Activated B cell treated with CpG ODN at 0.5 μM for 24 hours (primary cell): ENCODE measurements around the gene STRN4. TPM values are rescaled to one million over a fixed set of nuclear protein-coding genes. Genes with fewer than 3 reads are reported as not detected.

Experiments used
- ATAC-seq: fragments of 200-7000 bp; cut with Tn5 transposase; one replicate; pipeline ENCODE4 v1.10.0; 2021; ENCODE audit warnings: low read depth, mild to moderate bottlenecking, moderate library complexity
- CTCF ChIA-PET: fragments of 350-600 bp; sonication (Branson Sonifier 250); formaldehyde crosslinking; loops from one replicate; lab custom pipeline; 2021; ENCODE audit warnings: antibody characterized with exemption; lab: Charles Lee
- POLR2A ChIA-PET: fragments of 350-600 bp; sonication (Branson Sonifier 250); formaldehyde crosslinking; loops from one replicate; lab custom pipeline; 2021; ENCODE audit warnings: antibody characterized with exemption; lab: Charles Lee
- DNase-seq: peaks from one replicate; pipeline ENCODE4 v3.0.0; 2022
- H3K27ac Mint-ChIP-seq: one replicate; pipeline ENCODE4 v1.8.0; 2020; ENCODE audit warnings: mixed read lengths
- H3K27me3 Mint-ChIP-seq: one replicate; pipeline ENCODE4 v1.8.0; 2021; ENCODE audit warnings: mixed read lengths
- H3K36me3 Mint-ChIP-seq: one replicate; pipeline ENCODE4 v1.8.0; 2021; ENCODE audit warnings: low read depth, mixed read lengths
- H3K4me1 Mint-ChIP-seq: one replicate; pipeline ENCODE4 v1.8.0; 2021; ENCODE audit warnings: mixed read lengths
- H3K4me3 Mint-ChIP-seq: one replicate; pipeline ENCODE4 v1.8.0; 2020; ENCODE audit warnings: mild to moderate bottlenecking, mixed read lengths
- H3K9me3 Mint-ChIP-seq: one replicate; pipeline ENCODE4 v1.8.0; 2020; ENCODE audit warnings: mixed read lengths
- CTCF ChIP-seq: fragments of 200-600 bp; IDR thresholded peaks from one replicate; pipeline ENCODE4 v1.8.0; 2022; ENCODE audit warnings: antibody characterized with exemption, mild to moderate bottlenecking
- intact Hi-C: fragments of 100-400 bp; cut with micrococcal nuclease; formaldehyde crosslinking; loops from one replicate; pipeline ENCODE4 v1.15.1; 2024
- total RNA-seq: library from RNA; stranded (reverse); gene quantifications from 2 replicates; pipeline ENCODE4 v1.2.3, GENCODE V29; 2022

STRN4 gene
- total RNA-seq, 1 donor from 2014 or later = 90.4 TPM

- no peak overlapping the region for H3K27ac Mint-ChIP-seq
- H3K36me3 Mint-ChIP-seq = peaks cover 78% of the 10 kb centered on the region
- DNase-seq = no peak
- H3K27me3 Mint-ChIP-seq = no peaks in the 10 kb centered on the region
- intact Hi-C loops = no loop called here
- ChIA-PET POLR2A (interaction anchor here (0.5 to 0.7 kb wide), 3 partner anchors 121 to 1585 kb away, joined by 3 to 4 read pairs (median 3); no protein-coding TSS in a partner anchor), CTCF (interaction anchor here (9.3 kb wide), 1 partner anchor 28 kb away, joined by 168 read pairs; no protein-coding TSS in a partner anchor)
- H3K4me3 Mint-ChIP-seq = no peak overlapping the region
- ATAC-seq = no peak
- H3K9me3 Mint-ChIP-seq = no peaks in the 10 kb centered on the region
- peaks cover 27% of the 10 kb centered on the region for H3K4me1 Mint-ChIP-seq
- TF ChIP-seq CTCF = no peak
These were observed 13.9 kb downstream of the STRN4 start for GRCh38 chr19:46732172-46732938.

- CTCF ChIA-PET = interaction anchor here (9.3 kb wide), 1 partner anchor 28 kb away, joined by 168 read pairs; no protein-coding TSS in a partner anchor
These were observed 14.7 kb downstream of the STRN4 start for GRCh38 chr19:46731584-46731983.

GRCh38 chr19:46731007-46731501, 15.2 kb downstream of the STRN4 start:
- H3K27me3 Mint-ChIP-seq = no peaks in the 10 kb centered on the region
- no peak for TF ChIP-seq CTCF
- no peak for ATAC-seq
- peaks cover 80% of the 10 kb centered on the region for H3K36me3 Mint-ChIP-seq
- DNase-seq = no peak
- peaks cover 30% of the 10 kb centered on the region for H3K4me1 Mint-ChIP-seq
- POLR2A ChIA-PET = interaction anchor here (0.7 to 2.7 kb wide), 3 partner anchors 16 to 1371 kb away, joined by 3 to 13 read pairs (median 3); no protein-coding TSS in a partner anchor
- no peak overlapping the region for H3K4me3 Mint-ChIP-seq
- H3K9me3 Mint-ChIP-seq = no peaks in the 10 kb centered on the region
- CTCF ChIA-PET = interaction anchor here (9.3 kb wide), 1 partner anchor 27 kb away, joined by 168 read pairs; no protein-coding TSS in a partner anchor
- H3K27ac Mint-ChIP-seq = no peak overlapping the region
- intact Hi-C loops = no loop called here

More at GRCh38 chr19:46731584-46731983, 14.7 kb downstream of the STRN4 start:
- ATAC-seq (no peak), DNase-seq (no peak)
- H3K27ac Mint-ChIP-seq = peak overlapping the region; percentile 32
- H3K4me1 Mint-ChIP-seq = peaks cover 27% of the 10 kb centered on the region
- POLR2A ChIA-PET = interaction anchor here (0.6 to 0.9 kb wide), 2 partner anchors 16 to 1586 kb away, joined by 3 to 4 read pairs; no protein-coding TSS in a partner anchor
- H3K9me3 Mint-ChIP-seq = no peaks in the 10 kb centered on the region
- H3K27me3 Mint-ChIP-seq = no peaks in the 10 kb centered on the region
- TF ChIP-seq CTCF = no peak
- intact Hi-C loops = no loop called here
- peaks cover 78% of the 10 kb centered on the region for H3K36me3 Mint-ChIP-seq
- no peak overlapping the region for H3K4me3 Mint-ChIP-seq

- Mint-ChIP-seq H3K27ac (no peak overlapping the region), H3K4me3 (no peak overlapping the region), H3K9me3 (no peaks in the 10 kb centered on the region), H3K36me3 (peaks cover 83% of the 10 kb centered on the region), H3K27me3 (no peaks in the 10 kb centered on the region), H3K4me1 (peaks cover 30% of the 10 kb centered on the region)
- intact Hi-C loops = no loop called here
- no peak for TF ChIP-seq CTCF
- no peak for ATAC-seq
- ChIA-PET POLR2A (interaction anchor here (0.7 to 2.7 kb wide), 3 partner anchors 15 to 1371 kb away, joined by 3 to 13 read pairs (median 3); no protein-coding TSS in a partner anchor), CTCF (interaction anchor here (2.6 to 9.3 kb wide), 3 partner anchors 17 to 68 kb away, joined by 14 to 168 read pairs (median 17); partner anchors contain the start of gene DACT3)
- DNase-seq = no peak
These were observed 15.7 kb downstream of the STRN4 start for GRCh38 chr19:46730595-46730994.
